ENCODE data around the gene BDH2. TPM values are rescaled to one million over a fixed set of nuclear protein-coding genes. Genes with fewer than 3 reads are reported as not detected.

Gene BDH2
- total and polyA plus RNA-seq, 2 experiments from 2014 or later, result 36.5 to 73.9 TPM

DNA sequence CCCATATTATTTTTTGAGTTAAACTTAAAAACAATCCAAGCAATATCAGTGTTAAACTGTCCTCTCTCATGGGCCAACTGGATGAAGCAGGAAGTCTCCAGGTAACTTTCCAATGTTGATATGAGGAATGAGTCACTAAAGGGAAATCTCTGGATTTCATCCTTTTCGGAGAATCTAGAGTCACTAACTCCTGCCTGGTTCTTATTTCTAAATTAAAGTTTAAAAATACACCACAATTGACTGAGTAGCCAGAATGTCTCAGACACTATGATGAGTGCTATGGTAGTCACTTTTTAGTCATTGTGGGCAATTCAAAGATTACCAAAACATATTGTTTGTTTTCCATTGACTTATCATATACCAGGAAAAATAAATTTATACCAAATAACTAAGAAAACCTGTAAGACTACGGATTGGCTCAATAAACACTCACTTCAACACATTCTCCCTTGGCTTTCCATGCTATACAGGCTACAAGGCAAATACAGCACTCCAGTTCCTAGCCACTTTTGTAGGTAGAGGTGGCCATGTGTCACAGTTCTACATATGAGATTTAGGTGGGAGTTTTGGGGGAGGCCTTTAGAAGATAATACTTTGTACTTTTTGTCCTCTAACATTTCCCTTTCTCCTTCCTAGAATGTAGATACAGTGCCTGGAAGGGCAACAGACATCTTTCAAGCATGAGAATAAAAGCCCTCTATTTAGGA is 31.6 kb downstream of the BDH2 start (continued):
- TF ChIP-seq, protein P1, sequence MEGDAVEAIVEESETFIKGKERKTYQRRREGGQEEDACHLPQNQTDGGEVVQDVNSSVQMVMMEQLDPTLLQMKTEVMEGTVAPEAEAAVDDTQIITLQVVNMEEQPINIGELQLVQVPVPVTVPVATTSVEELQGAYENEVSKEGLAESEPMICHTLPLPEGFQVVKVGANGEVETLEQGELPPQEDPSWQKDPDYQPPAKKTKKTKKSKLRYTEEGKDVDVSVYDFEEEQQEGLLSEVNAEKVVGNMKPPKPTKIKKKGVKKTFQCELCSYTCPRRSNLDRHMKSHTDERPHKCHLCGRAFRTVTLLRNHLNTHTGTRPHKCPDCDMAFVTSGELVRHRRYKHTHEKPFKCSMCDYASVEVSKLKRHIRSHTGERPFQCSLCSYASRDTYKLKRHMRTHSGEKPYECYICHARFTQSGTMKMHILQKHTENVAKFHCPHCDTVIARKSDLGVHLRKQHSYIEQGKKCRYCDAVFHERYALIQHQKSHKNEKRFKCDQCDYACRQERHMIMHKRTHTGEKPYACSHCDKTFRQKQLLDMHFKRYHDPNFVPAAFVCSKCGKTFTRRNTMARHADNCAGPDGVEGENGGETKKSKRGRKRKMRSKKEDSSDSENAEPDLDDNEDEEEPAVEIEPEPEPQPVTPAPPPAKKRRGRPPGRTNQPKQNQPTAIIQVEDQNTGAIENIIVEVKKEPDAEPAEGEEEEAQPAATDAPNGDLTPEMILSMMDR (conservative IDR thresholded peaks at IDR 0.05; ENCODE audit: low read depth in 2 of 2), result no peak
- TF ChIP-seq ZNF114 (CRISPR knock-in tag; IDR thresholded peaks at IDR 0.05) (no peak), POLR2AphosphoS5 (IDR thresholded peaks at IDR 0.05; ENCODE audit: low read depth) (no peak), ZNF331 (CRISPR knock-in tag; IDR thresholded peaks at IDR 0.05; ENCODE audit: low read depth) (no peak), CREB1 (CRISPR knock-in tag; IDR thresholded peaks at IDR 0.05; ENCODE audit: low read depth) (no peak), STAT1 (IDR thresholded peaks at IDR 0.05; ENCODE audit: unreplicated experiment) (no peak), EZH2 (IDR thresholded peaks at IDR 0.05; ENCODE audit: low read depth, unreplicated experiment) (no peak), NANOG (IDR thresholded peaks at IDR 0.05; ENCODE audit: borderline replicate concordance) (no peak), JUNB (IDR thresholded peaks at IDR 0.05; ENCODE audit: unreplicated experiment) (no peak)
- TF ChIP-seq, protein P2, sequence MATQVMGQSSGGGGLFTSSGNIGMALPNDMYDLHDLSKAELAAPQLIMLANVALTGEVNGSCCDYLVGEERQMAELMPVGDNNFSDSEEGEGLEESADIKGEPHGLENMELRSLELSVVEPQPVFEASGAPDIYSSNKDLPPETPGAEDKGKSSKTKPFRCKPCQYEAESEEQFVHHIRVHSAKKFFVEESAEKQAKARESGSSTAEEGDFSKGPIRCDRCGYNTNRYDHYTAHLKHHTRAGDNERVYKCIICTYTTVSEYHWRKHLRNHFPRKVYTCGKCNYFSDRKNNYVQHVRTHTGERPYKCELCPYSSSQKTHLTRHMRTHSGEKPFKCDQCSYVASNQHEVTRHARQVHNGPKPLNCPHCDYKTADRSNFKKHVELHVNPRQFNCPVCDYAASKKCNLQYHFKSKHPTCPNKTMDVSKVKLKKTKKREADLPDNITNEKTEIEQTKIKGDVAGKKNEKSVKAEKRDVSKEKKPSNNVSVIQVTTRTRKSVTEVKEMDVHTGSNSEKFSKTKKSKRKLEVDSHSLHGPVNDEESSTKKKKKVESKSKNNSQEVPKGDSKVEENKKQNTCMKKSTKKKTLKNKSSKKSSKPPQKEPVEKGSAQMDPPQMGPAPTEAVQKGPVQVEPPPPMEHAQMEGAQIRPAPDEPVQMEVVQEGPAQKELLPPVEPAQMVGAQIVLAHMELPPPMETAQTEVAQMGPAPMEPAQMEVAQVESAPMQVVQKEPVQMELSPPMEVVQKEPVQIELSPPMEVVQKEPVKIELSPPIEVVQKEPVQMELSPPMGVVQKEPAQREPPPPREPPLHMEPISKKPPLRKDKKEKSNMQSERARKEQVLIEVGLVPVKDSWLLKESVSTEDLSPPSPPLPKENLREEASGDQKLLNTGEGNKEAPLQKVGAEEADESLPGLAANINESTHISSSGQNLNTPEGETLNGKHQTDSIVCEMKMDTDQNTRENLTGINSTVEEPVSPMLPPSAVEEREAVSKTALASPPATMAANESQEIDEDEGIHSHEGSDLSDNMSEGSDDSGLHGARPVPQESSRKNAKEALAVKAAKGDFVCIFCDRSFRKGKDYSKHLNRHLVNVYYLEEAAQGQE (IDR thresholded peaks at IDR 0.05; ENCODE audit: unreplicated experiment), result no peak
- TF ChIP-seq, protein P3, sequence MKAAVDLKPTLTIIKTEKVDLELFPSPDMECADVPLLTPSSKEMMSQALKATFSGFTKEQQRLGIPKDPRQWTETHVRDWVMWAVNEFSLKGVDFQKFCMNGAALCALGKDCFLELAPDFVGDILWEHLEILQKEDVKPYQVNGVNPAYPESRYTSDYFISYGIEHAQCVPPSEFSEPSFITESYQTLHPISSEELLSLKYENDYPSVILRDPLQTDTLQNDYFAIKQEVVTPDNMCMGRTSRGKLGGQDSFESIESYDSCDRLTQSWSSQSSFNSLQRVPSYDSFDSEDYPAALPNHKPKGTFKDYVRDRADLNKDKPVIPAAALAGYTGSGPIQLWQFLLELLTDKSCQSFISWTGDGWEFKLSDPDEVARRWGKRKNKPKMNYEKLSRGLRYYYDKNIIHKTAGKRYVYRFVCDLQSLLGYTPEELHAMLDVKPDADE (IDR thresholded peaks at IDR 0.05), result no peak

DNA sequence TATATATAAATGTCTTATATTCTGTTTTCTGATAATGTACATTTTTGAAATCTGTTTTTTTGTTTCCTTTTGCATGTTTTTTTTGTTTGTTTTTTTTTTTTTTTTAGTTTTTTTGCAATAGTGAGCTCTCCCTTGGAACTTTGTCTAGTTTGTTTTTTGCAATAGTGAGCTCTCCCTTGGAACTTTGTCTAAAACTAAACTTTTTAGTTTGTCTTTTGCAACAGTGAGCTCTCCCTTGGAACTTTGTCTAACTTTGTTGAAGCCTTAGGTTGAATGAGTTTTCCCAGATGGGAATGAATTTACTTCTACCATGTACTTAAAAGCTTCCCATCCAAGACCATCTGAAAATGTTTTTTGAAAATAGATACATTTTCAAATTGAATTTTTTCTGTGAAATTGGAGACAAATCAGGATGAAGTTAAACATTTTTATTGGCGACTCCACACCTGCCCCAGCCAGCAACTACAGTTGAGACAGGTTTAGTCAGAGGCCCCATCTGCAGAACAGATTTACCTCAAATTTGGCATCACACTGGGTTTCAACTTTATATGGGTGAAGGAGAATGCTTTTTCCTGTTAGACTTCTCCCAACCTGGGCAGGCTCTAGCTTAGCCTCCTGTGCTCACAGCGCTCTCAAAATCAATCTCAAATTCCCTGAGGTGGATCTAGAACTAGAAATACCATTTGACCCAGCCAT is 39.0 kb downstream of the BDH2 start:
- H3K4me1 Mint-ChIP-seq, result peaks cover 4% of the 10 kb centered on the region; the same call in 1 of the 3 replicates
- DNase-seq (ENCODE audit: low spot score), result no peak
- no peaks in the 10 kb centered on the region for H3K79me2 ChIP-seq (replicated peaks; ENCODE audit: insufficient read depth)
- H3K36me3 ChIP-seq (ENCODE audit: insufficient read depth), result no peaks in the 10 kb centered on the region
- no peaks in the 10 kb centered on the region for H3K9me3 Mint-ChIP-seq
- no peak overlapping the region for H3K27ac Mint-ChIP-seq
- no peak overlapping the region for H3K4me3 Mint-ChIP-seq
- H3K9me2 ChIP-seq (ENCODE audit: insufficient read depth), result no peaks in the 10 kb centered on the region
- no peaks in the 10 kb centered on the region for H3K4me1 ChIP-seq (ENCODE audit: insufficient read depth)
- H3K4me3 ChIP-seq, result no peak overlapping the region
- no peak overlapping the region for H2AFZ ChIP-seq
- 0 out of 2 replicates have a peak, but pooled peaks cover 4% of the 10 kb centered on the region for H4K20me1 ChIP-seq (replicated peaks; ENCODE audit: insufficient read depth)
- no peak overlapping the region for H3K4me2 ChIP-seq
- no peaks in the 10 kb centered on the region for H3K27me3 ChIP-seq (ENCODE audit: insufficient read depth)
- no peak overlapping the region for H3K27ac ChIP-seq (ENCODE audit: low read depth)
- no peak for ATAC-seq
- peaks cover 2% of the 10 kb centered on the region for H3K27me3 Mint-ChIP-seq (ENCODE audit: insufficient read depth, low read depth, poor library complexity)
- H3K36me3 Mint-ChIP-seq (ENCODE audit: low read depth), result no peaks in the 10 kb centered on the region
- no peaks in the 10 kb centered on the region for H3F3A ChIP-seq (replicated peaks; ENCODE audit: low read depth)
- TF ChIP-seq STAT1 (IDR thresholded peaks at IDR 0.05; ENCODE audit: unreplicated experiment) (no peak), POLR2AphosphoS5 (IDR thresholded peaks at IDR 0.05; ENCODE audit: low read depth) (no peak), NANOG (IDR thresholded peaks at IDR 0.05; ENCODE audit: borderline replicate concordance) (no peak), ZNF114 (CRISPR knock-in tag; IDR thresholded peaks at IDR 0.05) (no peak)
- TF ChIP-seq, protein P2 (IDR thresholded peaks at IDR 0.05; ENCODE audit: unreplicated experiment), result no peak
- TF ChIP-seq, protein P1 (conservative IDR thresholded peaks at IDR 0.05; ENCODE audit: low read depth in 2 of 2), result no peak
- TF ChIP-seq, protein P3 (IDR thresholded peaks at IDR 0.05), result no peak
